ENCODE results near the gene AFAP1L1. TPM values are rescaled to one million over a fixed set of nuclear protein-coding genes. Genes with fewer than 3 reads are reported as not detected.

AFAP1L1 gene
- total and polyA plus RNA-seq, 9 of the 15 experiments (the other 6 are each of a cell fraction or from before 2014, with no cell fraction given): 0.01 to 0.12 (median 0.03) TPM; not detected in 4

DNA sequence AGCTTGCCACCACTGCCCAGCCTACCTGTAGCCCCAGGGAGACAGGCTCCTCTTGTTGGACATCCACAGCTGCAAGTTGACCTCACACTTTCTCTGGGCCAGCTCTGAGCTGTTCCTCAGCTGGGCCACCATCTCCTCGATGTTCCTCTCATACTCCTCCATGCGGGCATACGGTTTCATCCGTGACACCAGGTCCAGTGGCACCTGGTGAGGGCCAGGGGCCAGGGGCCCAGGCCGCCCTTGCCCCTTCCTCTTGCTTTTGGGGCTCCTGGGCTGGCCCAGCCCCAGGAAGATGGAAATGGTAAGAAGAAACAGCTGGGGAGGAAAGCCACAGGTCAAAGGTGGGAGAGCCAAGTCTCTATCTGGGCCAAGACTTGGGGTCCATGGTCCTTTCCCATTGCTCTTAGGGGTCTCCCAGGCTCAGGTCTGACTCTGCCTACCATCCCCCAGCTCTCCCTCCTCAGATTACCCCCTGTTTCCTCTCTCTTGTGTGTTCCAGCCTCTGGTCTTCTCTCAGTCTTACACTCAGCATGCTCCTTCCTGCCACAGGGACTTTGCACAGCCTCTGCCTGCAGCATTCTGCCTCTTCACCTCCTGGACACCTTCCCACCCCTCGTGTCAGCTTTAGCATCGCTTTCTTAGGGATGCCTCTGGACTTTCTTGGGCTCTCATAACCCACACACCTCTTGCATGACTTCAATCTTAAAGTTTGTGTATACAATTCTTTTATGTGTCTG is 105.2 kb downstream of the AFAP1L1 start:
- no peak overlapping the region for H3K4me2 ChIP-seq (ENCODE audit: insufficient read depth, low read length)
- no peak for DNase-seq (ENCODE audit: extremely low read depth in 1 of 4, low spot score in 3 of 4)
- no peaks in the 10 kb centered on the region for H3K36me3 ChIP-seq (ENCODE audit: control insufficient read depth, insufficient read depth, low read length)
- ChIA-PET CTCF (ENCODE audit: low intra/inter-chr PET ratio) (no interaction called here), POLR2A (no interaction called here)
- H3K4me3 ChIP-seq: no peak overlapping the region
- in situ Hi-C loops (cut with MboI): no loop called here
- TF ChIP-seq RBM25 (IDR thresholded peaks at IDR 0.05; ENCODE audit: low read depth, low read length, severe bottlenecking): peak; percentile 74
- 0 out of 2 replicates have a peak, but pooled peaks have one; percentile 26 for TF ChIP-seq BCOR (IDR thresholded peaks at IDR 0.05)
- TF ChIP-seq ZNF280A (IDR thresholded peaks at IDR 0.05; ENCODE audit: low read depth, partially characterized antibody): no peak
- H3K4me1 ChIP-seq (replicated peaks in 1 of 2; ENCODE audit: control insufficient read depth in 2 of 2, insufficient read depth in 2 of 2, low read length in 2 of 2): peaks cover 0 to 17% of the 10 kb centered on the region in 2 experiments; a peak in 2 of 5 replicates
- H3K27me3 ChIP-seq (ENCODE audit: control insufficient read depth in 2 of 2, insufficient read depth in 2 of 2, low read length in 2 of 2): no peaks in the 10 kb centered on the region
- no peaks in the 10 kb centered on the region for H3K9me1 ChIP-seq (ENCODE audit: control insufficient read depth, insufficient read depth, low read length)
- ATAC-seq: no peak
- WGBS (ENCODE audit: insufficient coverage, low coverage, missing lambda C conversion rate): 19% methylated on average over 7 of the region's 7 CpGs
- H3K27ac ChIP-seq (ENCODE audit: extremely low read depth, low read depth, low read length): no peak overlapping the region
- no peak overlapping the region for H3K9ac ChIP-seq (ENCODE audit: insufficient read depth in 1 of 2, low read depth in 2 of 2, low read length in 2 of 2)
- no peaks in the 10 kb centered on the region for H4K20me1 ChIP-seq (replicated peaks; ENCODE audit: control insufficient read depth, insufficient read depth, low read length)
- intact Hi-C loops (cut with micrococcal nuclease): no loop called here
- H2AFZ ChIP-seq (ENCODE audit: low read depth, low read length): no peak overlapping the region
- H3K79me2 ChIP-seq (ENCODE audit: control insufficient read depth, insufficient read depth, low read length): no peaks in the 10 kb centered on the region
- no TSS peak for BruUV-seq (replicated peaks)
- FAIRE-seq: no peak
- no peaks in the 10 kb centered on the region for H3K9me3 ChIP-seq (replicated peaks; ENCODE audit: control insufficient read depth, insufficient read depth, low read depth, low read length)

Measured in K562 (cell line).